Activated T-cell treated with anti-CD3 and anti-CD28 coated beads, Interleukin-2, amount 50 U/mL, for 1 hour (primary cell): ENCODE results near the gene GRID2.
"Not testable (repeated sequence)": the region's sequence is repeated elsewhere in the genome, so short reads cannot be mapped to it uniquely, and the experiment has no call there.

Experiments
- DNase-seq: peaks from one replicate; pipeline ENCODE4 v3.0.0-alpha.2; 2020

The GRID2 gene

GRCh38 chr4:93633721-93634120, 1330.0 kb downstream of the GRID2 start:
- no peak for DNase-seq

GRCh38 chr4:93635943-93636342, 1332.2 kb downstream of the GRID2 start:
- DNase-seq, result no peak

- no peak for DNase-seq
These were observed 1341.4 kb downstream of the GRID2 start for GRCh38 chr4:93645120-93645519.

GRCh38 chr4:93646233-93646930, 1342.6 kb downstream of the GRID2 start:
- DNase-seq, result no peak

GRCh38 chr4:93648258-93648657, 1344.5 kb downstream of the GRID2 start:
- DNase-seq, result no peak

- no peak for DNase-seq
These were observed 1346.1 kb downstream of the GRID2 start for GRCh38 chr4:93649828-93650227.

- DNase-seq, result no peak
These were observed 1350.4 kb downstream of the GRID2 start for GRCh38 chr4:93654211-93654610.

GRCh38 chr4:93657527-93657926, 1353.8 kb downstream of the GRID2 start:
- DNase-seq, result no peak

GRCh38 chr4:93658443-93658842, 1354.7 kb downstream of the GRID2 start:
- no peak for DNase-seq

- no peak for DNase-seq
These were observed 1355.9 kb downstream of the GRID2 start for GRCh38 chr4:93659629-93660028.

GRCh38 chr4:93660036-93660435, 1356.3 kb downstream of the GRID2 start:
- DNase-seq, result no peak

- DNase-seq, result no peak
These were observed 1366.7 kb downstream of the GRID2 start for GRCh38 chr4:93670434-93670833.

GRCh38 chr4:93671093-93671492, 1367.3 kb downstream of the GRID2 start:
- DNase-seq, result no peak

GRCh38 chr4:93676937-93677336, 1373.2 kb downstream of the GRID2 start:
- DNase-seq, result not testable (repeated sequence)

GRCh38 chr4:93684571-93684970, 1380.8 kb downstream of the GRID2 start:
- no peak for DNase-seq

- no peak for DNase-seq
These were observed 1383.5 kb downstream of the GRID2 start for GRCh38 chr4:93687304-93687703.

GRCh38 chr4:93688978-93689377, 1385.2 kb downstream of the GRID2 start:
- no peak for DNase-seq

GRCh38 chr4:93693141-93693540, 1389.4 kb downstream of the GRID2 start:
- DNase-seq, result no peak

- DNase-seq, result no peak
These were observed 1394.9 kb downstream of the GRID2 start for GRCh38 chr4:93698686-93699085.

- no peak for DNase-seq
These were observed 1396.8 kb downstream of the GRID2 start for GRCh38 chr4:93700571-93700970.

- no peak for DNase-seq
These were observed 1406.5 kb downstream of the GRID2 start for GRCh38 chr4:93710101-93710846.

- no peak for DNase-seq
These were observed 1407.2 kb downstream of the GRID2 start for GRCh38 chr4:93710847-93711430.

GRCh38 chr4:93718233-93718632, 1414.5 kb downstream of the GRID2 start:
- DNase-seq, result no peak

- DNase-seq, result no peak
These were observed 1415.8 kb downstream of the GRID2 start for GRCh38 chr4:93719552-93719951.
